ENCODE results near the gene RPGRIP1L. TPM values are rescaled to one million over a fixed set of nuclear protein-coding genes. Genes with fewer than 3 reads are reported as not detected.
A peak's percentile ranks its signal among the peaks of the same experiment; 100 is the strongest.

RPGRIP1L gene
- total and polyA plus RNA-seq, 5 donors from 2014 or later = 1.5 to 3.2 (median 1.9) TPM

- Histone ChIP-seq H3K36me3 (ENCODE audit: control insufficient read depth, insufficient read depth, low read length) (no peaks in the 10 kb centered on the region), H3K4me1 (ENCODE audit: control insufficient read depth, insufficient read depth, low read length, poor library complexity, severe bottlenecking) (peaks cover 20% of the 10 kb centered on the region), H3K4me3 (ENCODE audit: low read depth, low read length) (no peak overlapping the region), H3K27ac (ENCODE audit: insufficient read depth, low read length, poor library complexity, severe bottlenecking) (no peak overlapping the region), H3K27me3 (ENCODE audit: control insufficient read depth, insufficient read depth, low read length) (no peaks in the 10 kb centered on the region), H3K9me3 (ENCODE audit: control insufficient read depth in 2 of 2, low read length in 2 of 2) (no peaks in the 10 kb centered on the region)
- ATAC-seq (ENCODE audit: low read depth in 2 of 2) (no peak), DNase-seq (no peak)
- Mint-ChIP-seq H3K36me3 (no peaks in the 10 kb centered on the region), H3K27me3 (no peaks in the 10 kb centered on the region), H3K9me3 (no peaks in the 10 kb centered on the region), H3K4me3 (no peak overlapping the region), H3K27ac (no peak overlapping the region), H3K4me1 (peaks cover 32 to 56% (median 49%) of the 10 kb centered on the region in 4 donors)
Measured at GRCh38 chr16:53741546-53741945, 37.9 kb upstream of the RPGRIP1L start.

- H3K27ac ChIP-seq (ENCODE audit: insufficient read depth, low read length, poor library complexity, severe bottlenecking) = no peak overlapping the region
- H3K4me1 ChIP-seq (ENCODE audit: control insufficient read depth, insufficient read depth, low read length, poor library complexity, severe bottlenecking) = peaks cover 20% of the 10 kb centered on the region
- Mint-ChIP-seq H3K36me3 (no peaks in the 10 kb centered on the region), H3K27me3 (no peaks in the 10 kb centered on the region), H3K4me1 (peaks cover 32 to 59% (median 51%) of the 10 kb centered on the region in 4 donors), H3K27ac (peak overlapping the region in 1 of 3 donors; percentile 39), H3K9me3 (no peaks in the 10 kb centered on the region), H3K4me3 (no peak overlapping the region)
- H3K27me3 ChIP-seq (ENCODE audit: control insufficient read depth, insufficient read depth, low read length) = no peaks in the 10 kb centered on the region
- H3K36me3 ChIP-seq (ENCODE audit: control insufficient read depth, insufficient read depth, low read length) = no peaks in the 10 kb centered on the region
- no peaks in the 10 kb centered on the region for H3K9me3 ChIP-seq (ENCODE audit: control insufficient read depth in 2 of 2, low read length in 2 of 2)
- ATAC-seq (ENCODE audit: low read depth in 2 of 2) (no peak), DNase-seq (no peak)
- no peak overlapping the region for H3K4me3 ChIP-seq (ENCODE audit: low read depth, low read length)
Measured at GRCh38 chr16:53740933-53741531, 37.4 kb upstream of the RPGRIP1L start.

GRCh38 chr16:53740476-53740875 lies 36.8 kb upstream of the RPGRIP1L start:
- Mint-ChIP-seq H3K4me3 (no peak overlapping the region), H3K36me3 (no peaks in the 10 kb centered on the region), H3K27ac (no peak overlapping the region), H3K27me3 (no peaks in the 10 kb centered on the region), H3K4me1 (peaks cover 31 to 59% (median 50%) of the 10 kb centered on the region in 4 donors), H3K9me3 (no peaks in the 10 kb centered on the region)
- ATAC-seq (ENCODE audit: low read depth in 2 of 2) (no peak), DNase-seq (no peak)
- Histone ChIP-seq H3K27me3 (ENCODE audit: control insufficient read depth, insufficient read depth, low read length) (no peaks in the 10 kb centered on the region), H3K9me3 (ENCODE audit: control insufficient read depth in 2 of 2, low read length in 2 of 2) (no peaks in the 10 kb centered on the region), H3K36me3 (ENCODE audit: control insufficient read depth, insufficient read depth, low read length) (no peaks in the 10 kb centered on the region), H3K4me3 (ENCODE audit: low read depth, low read length) (no peak overlapping the region), H3K4me1 (ENCODE audit: control insufficient read depth, insufficient read depth, low read length, poor library complexity, severe bottlenecking) (peaks cover 20% of the 10 kb centered on the region), H3K27ac (ENCODE audit: insufficient read depth, low read length, poor library complexity, severe bottlenecking) (no peak overlapping the region)

- DNase-seq (no peak), ATAC-seq (ENCODE audit: low read depth in 2 of 2) (no peak)
- no peak overlapping the region for H3K4me3 ChIP-seq (ENCODE audit: low read depth, low read length)
- Mint-ChIP-seq H3K36me3 (peaks cover 7% of the 10 kb centered on the region), H3K27me3 (no peaks in the 10 kb centered on the region), H3K4me3 (peak overlapping the region in 1 of 4 donors; percentile 9), H3K27ac (no peak overlapping the region), H3K9me3 (no peaks in the 10 kb centered on the region), H3K4me1 (peaks cover 13 to 46% (median 42%) of the 10 kb centered on the region in 4 donors)
- no peaks in the 10 kb centered on the region for H3K9me3 ChIP-seq (ENCODE audit: control insufficient read depth in 2 of 2, low read length in 2 of 2)
- H3K36me3 ChIP-seq (ENCODE audit: control insufficient read depth, insufficient read depth, low read length) = no peaks in the 10 kb centered on the region
- no peak overlapping the region for H3K27ac ChIP-seq (ENCODE audit: insufficient read depth, low read length, poor library complexity, severe bottlenecking)
- H3K4me1 ChIP-seq (ENCODE audit: control insufficient read depth, insufficient read depth, low read length, poor library complexity, severe bottlenecking) = no peaks in the 10 kb centered on the region
- no peaks in the 10 kb centered on the region for H3K27me3 ChIP-seq (ENCODE audit: control insufficient read depth, insufficient read depth, low read length)
Measured at GRCh38 chr16:53737552-53737951, 33.9 kb upstream of the RPGRIP1L start.

- ATAC-seq (ENCODE audit: low read depth in 2 of 2) = no peak
- no peak overlapping the region for H3K27ac Mint-ChIP-seq
Measured at GRCh38 chr16:53736297-53736696, 32.6 kb upstream of the RPGRIP1L start.

GRCh38 chr16:53734908-53735307 lies 31.2 kb upstream of the RPGRIP1L start:
- Histone ChIP-seq H3K9me3 (ENCODE audit: control insufficient read depth in 2 of 2, low read length in 2 of 2) (no peaks in the 10 kb centered on the region), H3K4me3 (ENCODE audit: low read depth, low read length) (no peak overlapping the region), H3K4me1 (ENCODE audit: control insufficient read depth, insufficient read depth, low read length, poor library complexity, severe bottlenecking) (no peaks in the 10 kb centered on the region), H3K27me3 (ENCODE audit: control insufficient read depth, insufficient read depth, low read length) (no peaks in the 10 kb centered on the region), H3K36me3 (ENCODE audit: control insufficient read depth, insufficient read depth, low read length) (no peaks in the 10 kb centered on the region), H3K27ac (ENCODE audit: insufficient read depth, low read length, poor library complexity, severe bottlenecking) (no peak overlapping the region)
- Mint-ChIP-seq H3K4me1 (peaks cover 10 to 40% (median 36%) of the 10 kb centered on the region in 4 donors), H3K4me3 (no peak overlapping the region), H3K27me3 (no peaks in the 10 kb centered on the region), H3K27ac (no peak overlapping the region), H3K36me3 (peaks cover 7% of the 10 kb centered on the region), H3K9me3 (no peaks in the 10 kb centered on the region)
- no peak for ATAC-seq (ENCODE audit: low read depth in 2 of 2)
- no peak for DNase-seq

More at GRCh38 chr16:53736297-53736696, 32.6 kb upstream of the RPGRIP1L start:
- no peaks in the 10 kb centered on the region for H3K27me3 Mint-ChIP-seq
- peaks cover 7% of the 10 kb centered on the region for H3K36me3 Mint-ChIP-seq
- no peak overlapping the region for H3K27ac ChIP-seq (ENCODE audit: insufficient read depth, low read length, poor library complexity, severe bottlenecking)
- H3K4me3 ChIP-seq (ENCODE audit: low read depth, low read length) = no peak overlapping the region
- H3K9me3 Mint-ChIP-seq = no peaks in the 10 kb centered on the region
- H3K27me3 ChIP-seq (ENCODE audit: control insufficient read depth, insufficient read depth, low read length) = no peaks in the 10 kb centered on the region
- H3K4me1 ChIP-seq (ENCODE audit: control insufficient read depth, insufficient read depth, low read length, poor library complexity, severe bottlenecking) = no peaks in the 10 kb centered on the region
- no peak overlapping the region for H3K4me3 Mint-ChIP-seq
- no peak for DNase-seq
- peaks cover 13 to 41% (median 37%) of the 10 kb centered on the region in 4 donors for H3K4me1 Mint-ChIP-seq
- H3K9me3 ChIP-seq (ENCODE audit: control insufficient read depth in 2 of 2, low read length in 2 of 2) = no peaks in the 10 kb centered on the region
- H3K36me3 ChIP-seq (ENCODE audit: control insufficient read depth, insufficient read depth, low read length) = no peaks in the 10 kb centered on the region

- Histone ChIP-seq H3K4me1 (ENCODE audit: control insufficient read depth, insufficient read depth, low read length, poor library complexity, severe bottlenecking) (no peaks in the 10 kb centered on the region), H3K4me3 (ENCODE audit: low read depth, low read length) (no peak overlapping the region), H3K9me3 (ENCODE audit: control insufficient read depth in 2 of 2, low read length in 2 of 2) (no peaks in the 10 kb centered on the region), H3K27ac (ENCODE audit: insufficient read depth, low read length, poor library complexity, severe bottlenecking) (no peak overlapping the region), H3K36me3 (ENCODE audit: control insufficient read depth, insufficient read depth, low read length) (no peaks in the 10 kb centered on the region), H3K27me3 (ENCODE audit: control insufficient read depth, insufficient read depth, low read length) (no peaks in the 10 kb centered on the region)
- H3K27me3 Mint-ChIP-seq = no peaks in the 10 kb centered on the region
- DNase-seq = no peak
- peaks cover 15% of the 10 kb centered on the region for H3K36me3 Mint-ChIP-seq
- ATAC-seq (ENCODE audit: low read depth in 2 of 2) = no peak
- H3K4me3 Mint-ChIP-seq = no peak overlapping the region
- peaks cover 0 to 3% (median 0%) of the 10 kb centered on the region in 7 donors for H3K9me3 Mint-ChIP-seq
- H3K4me1 Mint-ChIP-seq = peaks cover 5 to 45% (median 36%) of the 10 kb centered on the region in 4 donors
- peak overlapping the region in 1 of 3 donors; percentile 64 for H3K27ac Mint-ChIP-seq
Measured at GRCh38 chr16:53732296-53732929, 28.8 kb upstream of the RPGRIP1L start.

GRCh38 chr16:53730693-53731092 lies 27.0 kb upstream of the RPGRIP1L start:
- Histone ChIP-seq H3K27me3 (ENCODE audit: control insufficient read depth, insufficient read depth, low read length) (no peaks in the 10 kb centered on the region), H3K27ac (ENCODE audit: insufficient read depth, low read length, poor library complexity, severe bottlenecking) (no peak overlapping the region), H3K36me3 (ENCODE audit: control insufficient read depth, insufficient read depth, low read length) (no peaks in the 10 kb centered on the region), H3K4me1 (ENCODE audit: control insufficient read depth, insufficient read depth, low read length, poor library complexity, severe bottlenecking) (no peaks in the 10 kb centered on the region), H3K9me3 (ENCODE audit: control insufficient read depth in 2 of 2, low read length in 2 of 2) (no peaks in the 10 kb centered on the region), H3K4me3 (ENCODE audit: low read depth, low read length) (no peak overlapping the region)
- no peak for ATAC-seq (ENCODE audit: low read depth in 2 of 2)
- no peaks in the 10 kb centered on the region for H3K27me3 Mint-ChIP-seq
- H3K27ac Mint-ChIP-seq = no peak overlapping the region
- peaks cover 20% of the 10 kb centered on the region for H3K36me3 Mint-ChIP-seq
- H3K4me1 Mint-ChIP-seq = peaks cover 5 to 44% (median 29%) of the 10 kb centered on the region in 4 donors
- DNase-seq = no peak
- H3K9me3 Mint-ChIP-seq = peaks cover 0 to 3% (median 0%) of the 10 kb centered on the region in 7 donors
- H3K4me3 Mint-ChIP-seq = no peak overlapping the region

Measured in CD4-positive, CD25-positive, alpha-beta regulatory T cell (primary cell).